HEK293 (cell line): Measurements from ENCODE around the gene TRIP10.

Experiments used
- SP2 ChIP-seq: fragments of 450-650 bp; formaldehyde crosslinking; IDR thresholded peaks from 2 replicates; pipeline ENCODE4 v1.5.1; 2016; ENCODE audit warnings: missing biosample characterization, missing genetic modification characterization
- YY1 ChIP-seq: fragments of 450-650 bp; formaldehyde crosslinking; IDR thresholded peaks from 2 replicates; pipeline ENCODE4 v1.5.1; 2018; ENCODE audit warnings: missing biosample characterization, missing genetic modification characterization
- ZBTB1 ChIP-seq: fragments of 450-650 bp; formaldehyde crosslinking; IDR thresholded peaks from 2 replicates; pipeline ENCODE4 v1.5.1; 2016; ENCODE audit warnings: missing biosample characterization, missing genetic modification characterization
- ZBTB21 ChIP-seq: fragments of 450-650 bp; formaldehyde crosslinking; IDR thresholded peaks from 2 replicates; pipeline ENCODE4 v1.5.1; 2017; ENCODE audit warnings: missing biosample characterization, missing genetic modification characterization
- ZNF19 ChIP-seq: fragments of 450-650 bp; formaldehyde crosslinking; IDR thresholded peaks from 2 replicates; pipeline ENCODE4; 2016; ENCODE audit warnings: missing biosample characterization, missing genetic modification characterization, low read depth
- ZNF311 ChIP-seq: fragments of 450-650 bp; formaldehyde crosslinking; IDR thresholded peaks from 2 replicates; pipeline ENCODE4 v1.5.1; 2017; ENCODE audit warnings: missing biosample characterization, missing genetic modification characterization, borderline replicate concordance
- ZNF416 ChIP-seq: fragments of 450-650 bp; formaldehyde crosslinking; IDR thresholded peaks from 2 replicates; pipeline ENCODE4 v1.5.1; 2016; ENCODE audit warnings: missing biosample characterization, missing genetic modification characterization
- ZNF433 ChIP-seq: fragments of 450-650 bp; formaldehyde crosslinking; IDR thresholded peaks from 2 replicates; pipeline ENCODE4 v1.5.1; 2016; ENCODE audit warnings: missing biosample characterization, missing genetic modification characterization, low read depth
- ZNF843 ChIP-seq: fragments of 450-650 bp; formaldehyde crosslinking; IDR thresholded peaks from 2 replicates; pipeline ENCODE4 v1.5.1; 2016; ENCODE audit warnings: missing biosample characterization, missing genetic modification characterization
- TF ChIP-seq, protein P1 (sequence below): fragments of 450-650 bp; formaldehyde crosslinking; IDR thresholded peaks from 2 replicates; pipeline ENCODE4 v1.5.1; 2016; ENCODE audit warnings: missing biosample characterization, missing genetic modification characterization
- TF ChIP-seq, protein P2 (sequence below): fragments of 450-650 bp; formaldehyde crosslinking; IDR thresholded peaks from 2 replicates; pipeline ENCODE4 v1.5.1; 2016; ENCODE audit warnings: missing biosample characterization, missing genetic modification characterization, low read depth
- TF ChIP-seq, protein P3 (sequence below): fragments of 450-650 bp; formaldehyde crosslinking; IDR thresholded peaks from 2 replicates; pipeline ENCODE4 v1.5.1; 2016; ENCODE audit warnings: missing biosample characterization, missing genetic modification characterization
- TF ChIP-seq, protein P4 (sequence below): fragments of 450-650 bp; formaldehyde crosslinking; IDR thresholded peaks from 2 replicates; pipeline ENCODE4 v1.5.1; 2016; ENCODE audit warnings: missing biosample characterization, missing genetic modification characterization

DNA sequence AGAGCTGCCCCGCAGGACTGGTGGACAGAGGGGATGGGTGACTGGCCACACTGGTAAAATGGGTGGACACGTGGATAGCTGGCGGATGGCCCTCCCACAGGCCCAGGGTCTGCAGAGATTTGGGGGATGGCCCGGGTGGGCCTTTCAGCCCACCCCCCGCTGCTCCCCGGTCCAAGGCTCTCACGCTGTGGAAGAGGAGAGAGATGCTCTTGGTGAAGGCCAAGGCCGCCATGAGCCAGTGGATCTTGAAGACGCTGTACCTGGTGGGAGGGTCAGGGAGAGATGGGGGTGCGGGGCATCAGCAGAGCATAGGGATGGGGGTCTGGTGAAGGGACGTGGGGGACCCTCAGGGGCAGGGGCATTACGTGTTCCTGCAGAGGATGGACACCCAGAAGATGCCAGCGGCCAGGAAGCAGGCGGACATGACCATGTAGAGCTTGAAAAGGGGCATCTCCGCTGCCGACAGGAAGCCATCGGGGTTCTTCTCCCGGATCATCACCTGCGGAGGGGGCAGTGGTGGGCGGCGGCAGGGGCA, 6.6 kb upstream of the TRIP10 start:
- TF ChIP-seq YY1 (tag by site-specific recombination) (no peak), ZBTB1 (no peak), ZNF843 (no peak), ZNF433 (tag by site-specific recombination) (no peak), ZNF19 (tag by site-specific recombination) (no peak), SP2 (no peak), ZNF416 (no peak), ZBTB21 (tag by site-specific recombination) (no peak), ZNF311 (tag by site-specific recombination) (no peak)
- TF ChIP-seq, protein P1, sequence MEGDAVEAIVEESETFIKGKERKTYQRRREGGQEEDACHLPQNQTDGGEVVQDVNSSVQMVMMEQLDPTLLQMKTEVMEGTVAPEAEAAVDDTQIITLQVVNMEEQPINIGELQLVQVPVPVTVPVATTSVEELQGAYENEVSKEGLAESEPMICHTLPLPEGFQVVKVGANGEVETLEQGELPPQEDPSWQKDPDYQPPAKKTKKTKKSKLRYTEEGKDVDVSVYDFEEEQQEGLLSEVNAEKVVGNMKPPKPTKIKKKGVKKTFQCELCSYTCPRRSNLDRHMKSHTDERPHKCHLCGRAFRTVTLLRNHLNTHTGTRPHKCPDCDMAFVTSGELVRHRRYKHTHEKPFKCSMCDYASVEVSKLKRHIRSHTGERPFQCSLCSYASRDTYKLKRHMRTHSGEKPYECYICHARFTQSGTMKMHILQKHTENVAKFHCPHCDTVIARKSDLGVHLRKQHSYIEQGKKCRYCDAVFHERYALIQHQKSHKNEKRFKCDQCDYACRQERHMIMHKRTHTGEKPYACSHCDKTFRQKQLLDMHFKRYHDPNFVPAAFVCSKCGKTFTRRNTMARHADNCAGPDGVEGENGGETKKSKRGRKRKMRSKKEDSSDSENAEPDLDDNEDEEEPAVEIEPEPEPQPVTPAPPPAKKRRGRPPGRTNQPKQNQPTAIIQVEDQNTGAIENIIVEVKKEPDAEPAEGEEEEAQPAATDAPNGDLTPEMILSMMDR = no peak
- TF ChIP-seq, protein P2, sequence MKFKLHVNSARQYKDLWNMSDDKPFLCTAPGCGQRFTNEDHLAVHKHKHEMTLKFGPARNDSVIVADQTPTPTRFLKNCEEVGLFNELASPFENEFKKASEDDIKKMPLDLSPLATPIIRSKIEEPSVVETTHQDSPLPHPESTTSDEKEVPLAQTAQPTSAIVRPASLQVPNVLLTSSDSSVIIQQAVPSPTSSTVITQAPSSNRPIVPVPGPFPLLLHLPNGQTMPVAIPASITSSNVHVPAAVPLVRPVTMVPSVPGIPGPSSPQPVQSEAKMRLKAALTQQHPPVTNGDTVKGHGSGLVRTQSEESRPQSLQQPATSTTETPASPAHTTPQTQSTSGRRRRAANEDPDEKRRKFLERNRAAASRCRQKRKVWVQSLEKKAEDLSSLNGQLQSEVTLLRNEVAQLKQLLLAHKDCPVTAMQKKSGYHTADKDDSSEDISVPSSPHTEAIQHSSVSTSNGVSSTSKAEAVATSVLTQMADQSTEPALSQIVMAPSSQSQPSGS (tag by site-specific recombination) = no peak
- TF ChIP-seq, protein P3, sequence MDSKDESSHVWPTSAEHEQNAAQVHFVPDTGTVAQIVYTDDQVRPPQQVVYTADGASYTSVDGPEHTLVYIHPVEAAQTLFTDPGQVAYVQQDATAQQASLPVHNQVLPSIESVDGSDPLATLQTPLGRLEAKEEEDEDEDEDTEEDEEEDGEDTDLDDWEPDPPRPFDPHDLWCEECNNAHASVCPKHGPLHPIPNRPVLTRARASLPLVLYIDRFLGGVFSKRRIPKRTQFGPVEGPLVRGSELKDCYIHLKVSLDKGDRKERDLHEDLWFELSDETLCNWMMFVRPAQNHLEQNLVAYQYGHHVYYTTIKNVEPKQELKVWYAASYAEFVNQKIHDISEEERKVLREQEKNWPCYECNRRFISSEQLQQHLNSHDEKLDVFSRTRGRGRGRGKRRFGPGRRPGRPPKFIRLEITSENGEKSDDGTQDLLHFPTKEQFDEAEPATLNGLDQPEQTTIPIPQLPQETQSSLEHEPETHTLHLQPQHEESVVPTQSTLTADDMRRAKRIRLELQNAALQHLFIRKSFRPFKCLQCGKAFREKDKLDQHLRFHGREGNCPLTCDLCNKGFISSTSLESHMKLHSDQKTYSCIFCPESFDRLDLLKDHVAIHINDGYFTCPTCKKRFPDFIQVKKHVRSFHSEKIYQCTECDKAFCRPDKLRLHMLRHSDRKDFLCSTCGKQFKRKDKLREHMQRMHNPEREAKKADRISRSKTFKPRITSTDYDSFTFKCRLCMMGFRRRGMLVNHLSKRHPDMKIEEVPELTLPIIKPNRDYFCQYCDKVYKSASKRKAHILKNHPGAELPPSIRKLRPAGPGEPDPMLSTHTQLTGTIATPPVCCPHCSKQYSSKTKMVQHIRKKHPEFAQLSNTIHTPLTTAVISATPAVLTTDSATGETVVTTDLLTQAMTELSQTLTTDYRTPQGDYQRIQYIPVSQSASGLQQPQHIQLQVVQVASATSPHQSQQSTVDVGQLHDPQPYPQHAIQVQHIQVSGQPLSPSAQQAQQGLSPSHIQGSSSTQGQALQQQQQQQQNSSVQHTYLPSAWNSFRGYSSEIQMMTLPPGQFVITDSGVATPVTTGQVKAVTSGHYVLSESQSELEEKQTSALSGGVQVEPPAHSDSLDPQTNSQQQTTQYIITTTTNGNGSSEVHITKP (tag by site-specific recombination) = no peak
- TF ChIP-seq, protein P4, sequence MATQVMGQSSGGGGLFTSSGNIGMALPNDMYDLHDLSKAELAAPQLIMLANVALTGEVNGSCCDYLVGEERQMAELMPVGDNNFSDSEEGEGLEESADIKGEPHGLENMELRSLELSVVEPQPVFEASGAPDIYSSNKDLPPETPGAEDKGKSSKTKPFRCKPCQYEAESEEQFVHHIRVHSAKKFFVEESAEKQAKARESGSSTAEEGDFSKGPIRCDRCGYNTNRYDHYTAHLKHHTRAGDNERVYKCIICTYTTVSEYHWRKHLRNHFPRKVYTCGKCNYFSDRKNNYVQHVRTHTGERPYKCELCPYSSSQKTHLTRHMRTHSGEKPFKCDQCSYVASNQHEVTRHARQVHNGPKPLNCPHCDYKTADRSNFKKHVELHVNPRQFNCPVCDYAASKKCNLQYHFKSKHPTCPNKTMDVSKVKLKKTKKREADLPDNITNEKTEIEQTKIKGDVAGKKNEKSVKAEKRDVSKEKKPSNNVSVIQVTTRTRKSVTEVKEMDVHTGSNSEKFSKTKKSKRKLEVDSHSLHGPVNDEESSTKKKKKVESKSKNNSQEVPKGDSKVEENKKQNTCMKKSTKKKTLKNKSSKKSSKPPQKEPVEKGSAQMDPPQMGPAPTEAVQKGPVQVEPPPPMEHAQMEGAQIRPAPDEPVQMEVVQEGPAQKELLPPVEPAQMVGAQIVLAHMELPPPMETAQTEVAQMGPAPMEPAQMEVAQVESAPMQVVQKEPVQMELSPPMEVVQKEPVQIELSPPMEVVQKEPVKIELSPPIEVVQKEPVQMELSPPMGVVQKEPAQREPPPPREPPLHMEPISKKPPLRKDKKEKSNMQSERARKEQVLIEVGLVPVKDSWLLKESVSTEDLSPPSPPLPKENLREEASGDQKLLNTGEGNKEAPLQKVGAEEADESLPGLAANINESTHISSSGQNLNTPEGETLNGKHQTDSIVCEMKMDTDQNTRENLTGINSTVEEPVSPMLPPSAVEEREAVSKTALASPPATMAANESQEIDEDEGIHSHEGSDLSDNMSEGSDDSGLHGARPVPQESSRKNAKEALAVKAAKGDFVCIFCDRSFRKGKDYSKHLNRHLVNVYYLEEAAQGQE (tag by site-specific recombination) = no peak
